ENCODE data around the gene CP. TPM values are rescaled to one million over a fixed set of nuclear protein-coding genes. Genes with fewer than 3 reads are reported as not detected.

Gene CP
- total and polyA plus RNA-seq, 2 experiments from 2014 or later, result 2.8 to 3.6 TPM

DNA sequence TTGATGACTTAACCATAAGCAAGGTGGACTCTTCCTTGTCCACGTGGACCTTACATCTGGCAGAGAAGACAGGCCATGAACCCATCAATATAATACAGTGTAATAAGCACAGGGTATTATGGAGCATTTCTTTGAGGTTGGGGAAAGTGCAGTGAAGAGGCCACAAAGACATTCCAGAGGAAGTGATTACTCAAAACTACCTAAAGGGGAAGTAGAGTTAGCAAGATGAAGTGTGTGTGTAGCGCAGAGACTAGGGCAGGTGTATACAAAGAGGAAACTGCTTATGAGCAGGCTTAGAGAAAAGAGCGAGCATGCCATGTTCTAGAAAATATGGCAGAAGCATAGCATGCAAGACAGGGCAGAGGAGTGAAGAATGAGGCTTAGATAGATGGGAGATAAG, 17.9 kb downstream of the CP start:
- no peaks in the 10 kb centered on the region for H3K36me3 ChIP-seq (ENCODE audit: insufficient read depth)
- no peaks in the 10 kb centered on the region for H3K27me3 ChIP-seq (ENCODE audit: insufficient read depth)
- no peaks in the 10 kb centered on the region for H4K20me1 ChIP-seq (replicated peaks; ENCODE audit: insufficient read depth)
- Mint-ChIP-seq H3K9me3 (no peaks in the 10 kb centered on the region), H3K4me1 (peaks cover 29% of the 10 kb centered on the region), H3K27me3 (ENCODE audit: insufficient read depth, low read depth, poor library complexity) (peaks cover 6% of the 10 kb centered on the region), H3K4me3 (no peak overlapping the region), H3K27ac (no peak overlapping the region), H3K36me3 (ENCODE audit: low read depth) (no peaks in the 10 kb centered on the region)
- H3K9me2 ChIP-seq (ENCODE audit: insufficient read depth), result no peaks in the 10 kb centered on the region; the same call in 1 of the 2 replicates
- H2AFZ ChIP-seq, result peak overlapping the region; percentile 16; the same call in 1 of the 2 replicates
- DNase-seq (ENCODE audit: low spot score), result no peak
- no peak overlapping the region for H3K4me3 ChIP-seq
- H3K27ac ChIP-seq (ENCODE audit: low read depth), result no peak overlapping the region
- H3K4me1 ChIP-seq (ENCODE audit: insufficient read depth), result peaks cover 22% of the 10 kb centered on the region
- H3F3A ChIP-seq (replicated peaks; ENCODE audit: low read depth), result no peaks in the 10 kb centered on the region
- ATAC-seq, result no peak
- H3K4me2 ChIP-seq, result no peak overlapping the region
- no peaks in the 10 kb centered on the region for H3K79me2 ChIP-seq (replicated peaks; ENCODE audit: insufficient read depth)
- no peak for TF ChIP-seq CTCF (conservative IDR thresholded peaks at IDR 0.05; ENCODE audit: low read depth in 2 of 2)
- no peak for TF ChIP-seq ZNF114 (CRISPR knock-in tag; IDR thresholded peaks at IDR 0.05)
- no peak for TF ChIP-seq POLR2AphosphoS5 (IDR thresholded peaks at IDR 0.05; ENCODE audit: low read depth)

- H3K4me3 ChIP-seq, result no peak overlapping the region
- no peaks in the 10 kb centered on the region for H3K36me3 ChIP-seq (ENCODE audit: insufficient read depth)
- Mint-ChIP-seq H3K36me3 (ENCODE audit: low read depth) (no peaks in the 10 kb centered on the region), H3K27ac (peak overlapping the region; percentile 90), H3K4me3 (no peak overlapping the region), H3K9me3 (no peaks in the 10 kb centered on the region), H3K27me3 (ENCODE audit: insufficient read depth, low read depth, poor library complexity) (peaks cover 17% of the 10 kb centered on the region), H3K4me1 (peaks cover 58% of the 10 kb centered on the region)
- no peaks in the 10 kb centered on the region; the same call in 1 of the 2 replicates for H3K9me2 ChIP-seq (ENCODE audit: insufficient read depth)
- DNase-seq (ENCODE audit: low spot score) (no peak), ATAC-seq (no peak)
- peaks cover 28% of the 10 kb centered on the region for H3K4me1 ChIP-seq (ENCODE audit: insufficient read depth)
- no peaks in the 10 kb centered on the region for H4K20me1 ChIP-seq (replicated peaks; ENCODE audit: insufficient read depth)
- no peaks in the 10 kb centered on the region for H3F3A ChIP-seq (replicated peaks; ENCODE audit: low read depth)
- TF ChIP-seq ETS1 (IDR thresholded peaks at IDR 0.05) (no peak), EZH2 (IDR thresholded peaks at IDR 0.05; ENCODE audit: low read depth, unreplicated experiment) (no peak)
- TF ChIP-seq, protein P1, sequence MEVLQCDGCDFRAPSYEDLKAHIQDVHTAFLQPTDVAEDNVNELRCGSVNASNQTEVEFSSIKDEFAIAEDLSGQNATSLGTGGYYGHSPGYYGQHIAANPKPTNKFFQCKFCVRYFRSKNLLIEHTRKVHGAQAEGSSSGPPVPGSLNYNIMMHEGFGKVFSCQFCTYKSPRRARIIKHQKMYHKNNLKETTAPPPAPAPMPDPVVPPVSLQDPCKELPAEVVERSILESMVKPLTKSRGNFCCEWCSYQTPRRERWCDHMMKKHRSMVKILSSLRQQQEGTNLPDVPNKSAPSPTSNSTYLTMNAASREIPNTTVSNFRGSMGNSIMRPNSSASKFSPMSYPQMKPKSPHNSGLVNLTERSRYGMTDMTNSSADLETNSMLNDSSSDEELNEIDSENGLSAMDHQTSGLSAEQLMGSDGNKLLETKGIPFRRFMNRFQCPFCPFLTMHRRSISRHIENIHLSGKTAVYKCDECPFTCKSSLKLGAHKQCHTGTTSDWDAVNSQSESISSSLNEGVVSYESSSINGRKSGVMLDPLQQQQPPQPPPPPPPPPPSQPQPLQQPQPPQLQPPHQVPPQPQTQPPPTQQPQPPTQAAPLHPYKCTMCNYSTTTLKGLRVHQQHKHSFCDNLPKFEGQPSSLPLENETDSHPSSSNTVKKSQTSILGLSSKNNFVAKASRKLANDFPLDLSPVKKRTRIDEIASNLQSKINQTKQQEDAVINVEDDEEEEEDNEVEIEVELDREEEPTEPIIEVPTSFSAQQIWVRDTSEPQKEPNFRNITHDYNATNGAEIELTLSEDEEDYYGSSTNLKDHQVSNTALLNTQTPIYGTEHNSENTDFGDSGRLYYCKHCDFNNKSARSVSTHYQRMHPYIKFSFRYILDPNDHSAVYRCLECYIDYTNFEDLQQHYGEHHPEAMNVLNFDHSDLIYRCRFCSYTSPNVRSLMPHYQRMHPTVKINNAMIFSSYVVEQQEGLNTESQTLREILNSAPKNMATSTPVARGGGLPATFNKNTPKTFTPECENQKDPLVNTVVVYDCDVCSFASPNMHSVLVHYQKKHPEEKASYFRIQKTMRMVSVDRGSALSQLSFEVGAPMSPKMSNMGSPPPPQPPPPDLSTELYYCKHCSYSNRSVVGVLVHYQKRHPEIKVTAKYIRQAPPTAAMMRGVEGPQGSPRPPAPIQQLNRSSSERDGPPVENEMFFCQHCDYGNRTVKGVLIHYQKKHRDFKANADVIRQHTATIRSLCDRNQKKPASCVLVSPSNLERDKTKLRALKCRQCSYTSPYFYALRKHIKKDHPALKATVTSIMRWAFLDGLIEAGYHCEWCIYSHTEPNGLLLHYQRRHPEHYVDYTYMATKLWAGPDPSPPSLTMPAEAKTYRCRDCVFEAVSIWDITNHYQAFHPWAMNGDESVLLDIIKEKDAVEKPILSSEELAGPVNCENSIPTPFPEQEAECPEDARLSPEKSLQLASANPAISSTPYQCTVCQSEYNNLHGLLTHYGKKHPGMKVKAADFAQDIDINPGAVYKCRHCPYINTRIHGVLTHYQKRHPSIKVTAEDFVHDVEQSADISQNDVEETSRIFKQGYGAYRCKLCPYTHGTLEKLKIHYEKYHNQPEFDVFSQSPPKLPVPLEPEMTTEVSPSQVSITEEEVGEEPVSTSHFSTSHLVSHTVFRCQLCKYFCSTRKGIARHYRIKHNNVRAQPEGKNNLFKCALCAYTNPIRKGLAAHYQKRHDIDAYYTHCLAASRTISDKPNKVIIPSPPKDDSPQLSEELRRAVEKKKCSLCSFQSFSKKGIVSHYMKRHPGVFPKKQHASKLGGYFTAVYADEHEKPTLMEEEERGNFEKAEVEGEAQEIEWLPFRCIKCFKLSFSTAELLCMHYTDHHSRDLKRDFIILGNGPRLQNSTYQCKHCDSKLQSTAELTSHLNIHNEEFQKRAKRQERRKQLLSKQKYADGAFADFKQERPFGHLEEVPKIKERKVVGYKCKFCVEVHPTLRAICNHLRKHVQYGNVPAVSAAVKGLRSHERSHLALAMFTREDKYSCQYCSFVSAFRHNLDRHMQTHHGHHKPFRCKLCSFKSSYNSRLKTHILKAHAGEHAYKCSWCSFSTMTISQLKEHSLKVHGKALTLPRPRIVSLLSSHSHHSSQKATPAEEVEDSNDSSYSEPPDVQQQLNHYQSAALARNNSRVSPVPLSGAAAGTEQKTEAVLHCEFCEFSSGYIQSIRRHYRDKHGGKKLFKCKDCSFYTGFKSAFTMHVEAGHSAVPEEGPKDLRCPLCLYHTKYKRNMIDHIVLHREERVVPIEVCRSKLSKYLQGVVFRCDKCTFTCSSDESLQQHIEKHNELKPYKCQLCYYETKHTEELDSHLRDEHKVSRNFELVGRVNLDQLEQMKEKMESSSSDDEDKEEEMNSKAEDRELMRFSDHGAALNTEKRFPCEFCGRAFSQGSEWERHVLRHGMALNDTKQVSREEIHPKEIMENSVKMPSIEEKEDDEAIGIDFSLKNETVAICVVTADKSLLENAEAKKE (CRISPR knock-in tag; IDR thresholded peaks at IDR 0.05), result no peak
- H3K4me2 ChIP-seq, result 0 out of 2 replicates have a peak overlapping the region, but pooled peaks have one; percentile 4
- no peak overlapping the region for H2AFZ ChIP-seq
- no peaks in the 10 kb centered on the region for H3K79me2 ChIP-seq (replicated peaks; ENCODE audit: insufficient read depth)
- H3K27ac ChIP-seq (ENCODE audit: low read depth), result peak overlapping the region; percentile 100
- no peaks in the 10 kb centered on the region for H3K27me3 ChIP-seq (ENCODE audit: insufficient read depth)
These were observed 22.2 kb downstream of the CP start for GRCh38 chr3:149199474-149199873.
